Regular cardiac myocyte (primary cell): ENCODE data around the gene SIVA1. TPM values are rescaled to one million over a fixed set of nuclear protein-coding genes. Genes with fewer than 3 reads are reported as not detected.

ENCODE experiments used
- total RNA-seq: library from RNA; depleted of rRNA; stranded (reverse); fragments of >200 nt; gene quantifications from 2 replicates; pipeline ENCODE4 v1.2.3, GENCODE V29; 2014

The SIVA1 gene, protein sequence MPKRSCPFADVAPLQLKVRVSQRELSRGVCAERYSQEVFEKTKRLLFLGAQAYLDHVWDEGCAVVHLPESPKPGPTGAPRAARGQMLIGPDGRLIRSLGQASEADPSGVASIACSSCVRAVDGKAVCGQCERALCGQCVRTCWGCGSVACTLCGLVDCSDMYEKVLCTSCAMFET
- 89.4 and 154 TPM in 2 replicates for total RNA-seq

DNA sequence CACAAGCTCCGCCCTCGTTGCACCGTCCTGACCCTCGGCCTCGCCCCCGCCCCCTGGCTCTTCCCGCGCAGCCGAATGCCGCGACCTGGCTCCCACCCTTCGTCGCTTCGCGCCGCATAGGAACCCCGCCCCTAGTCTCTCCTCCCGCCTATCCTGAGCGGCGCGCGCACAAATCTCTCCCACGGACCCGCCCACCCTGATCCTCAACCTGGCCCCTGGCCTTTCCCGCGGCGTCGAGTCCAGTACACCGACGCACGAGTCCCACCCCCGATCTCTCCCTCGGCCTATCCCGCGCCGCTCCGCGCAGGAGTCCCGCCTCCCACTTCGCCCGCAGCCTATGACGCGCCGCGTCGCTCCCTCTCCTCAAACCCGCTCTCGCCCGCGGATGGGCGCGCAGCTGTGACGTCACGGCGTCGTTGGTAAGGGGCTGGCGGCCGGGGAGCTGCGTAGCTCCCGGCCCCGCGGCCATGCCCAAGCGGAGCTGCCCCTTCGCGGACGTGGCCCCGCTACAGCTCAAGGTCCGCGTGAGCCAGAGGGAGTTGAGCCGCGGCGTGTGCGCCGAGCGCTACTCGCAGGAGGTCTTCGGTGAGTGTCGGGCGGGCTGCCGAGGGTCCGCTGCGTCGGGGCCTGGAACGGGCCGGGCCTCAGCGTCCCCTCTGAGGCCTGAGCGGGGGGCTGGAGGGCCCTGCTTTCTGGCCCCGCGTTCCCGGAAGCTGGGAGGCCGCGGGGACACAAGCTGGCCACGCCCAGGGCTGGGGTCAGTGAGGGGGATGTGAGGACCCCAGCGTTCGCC is at the start of gene SIVA1:
Gene SIVA1, plus strand, starts transcription at position 413 of the 793 bp plus-strand sequence. Its CDS starts 55 bp downstream, at position 468.

GRCh38 chr14:104723651-104724406 is 29.1 kb upstream of the SIVA1 start, which contains the start of gene ADSS1:
Gene ADSS1, plus strand, starts transcription at chr14:104724229. Its CDS starts 42 bp downstream, at chr14:104724271.

DNA sequence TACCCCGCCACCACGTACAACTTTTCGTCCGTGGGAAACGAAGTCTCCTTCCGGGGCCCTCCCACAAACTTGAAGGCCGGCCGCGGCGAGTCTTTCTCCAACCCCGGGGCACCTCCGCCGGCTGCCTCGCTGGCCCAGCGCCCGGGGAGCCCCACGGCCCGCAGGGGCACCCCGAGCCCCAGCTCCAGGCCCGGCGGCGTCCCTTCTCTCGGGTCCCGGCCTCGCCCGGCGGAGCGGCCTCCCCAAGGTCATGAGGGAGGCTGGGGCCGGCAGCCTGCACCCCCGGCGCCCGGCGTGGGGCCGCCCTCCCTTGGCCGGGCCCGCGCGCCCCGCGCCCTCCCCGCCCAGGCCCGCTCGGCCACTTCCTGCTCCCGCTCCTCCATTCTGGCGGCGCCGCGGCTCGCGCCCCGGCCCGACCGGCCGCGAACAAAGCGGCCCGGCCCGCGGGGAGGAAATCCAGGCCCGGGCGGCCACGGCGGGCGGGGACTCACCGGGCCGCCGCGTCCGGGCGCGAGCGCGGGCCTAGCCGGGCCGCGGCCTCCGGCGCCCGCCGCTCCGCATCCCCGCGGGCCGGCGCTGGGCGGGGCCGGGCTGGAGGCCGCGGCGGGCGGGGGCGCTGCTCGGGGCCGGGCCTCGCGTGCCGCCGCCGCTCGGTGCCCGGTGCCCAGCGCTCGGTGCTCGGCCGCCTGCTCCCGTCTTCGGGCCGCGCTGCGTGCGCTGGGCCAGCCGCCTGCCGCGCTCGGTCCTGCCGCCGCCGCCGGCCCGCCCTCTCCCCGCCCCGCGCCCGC is 42.2 kb downstream of the SIVA1 start, which contains the start of gene AKT1:
Gene AKT1, minus strand, starts transcription at position 756 of the 788 bp plus-strand sequence. CDS start 3,105 bp downstream, outside the sequence.

GRCh38 chr14:104800771-104801519 is 48.0 kb downstream of the SIVA1 start, which contains the start of gene ZBTB42:
Gene ZBTB42, plus strand, starts transcription at chr14:104801101. Its CDS starts 97 bp downstream, at chr14:104801198.

Other genes starting within 250 kb of the SIVA1 start
- not detected in 2 replicates for gene C14orf180, start 173.4 kb upstream of the SIVA1 start, total RNA-seq
- under 0.01 and 0.28 TPM in 2 replicates for gene TMEM179, start 148.4 kb upstream of the SIVA1 start, total RNA-seq
- 30.7 and 39.5 TPM in 2 replicates for gene INF2, start 63.5 kb upstream of the SIVA1 start, total RNA-seq
- gene ADSS1, start 28.9 kb upstream of the SIVA1 start, total RNA-seq = 1.7 and 10.1 TPM in 2 replicates
- 145 and 234 TPM in 2 replicates for gene AKT1, start 42.6 kb downstream of the SIVA1 start, total RNA-seq
- gene ZBTB42, start 48.0 kb downstream of the SIVA1 start, total RNA-seq = 1.4 and 1.7 TPM in 2 replicates
- gene CEP170B, start 112.1 kb downstream of the SIVA1 start, total RNA-seq = 14.4 and 18.8 TPM in 2 replicates
- gene PLD4, start 171.7 kb downstream of the SIVA1 start, total RNA-seq = under 0.01 TPM in 1 of 2 replicates, not detected in the other
- gene AHNAK2, start 225.2 kb downstream of the SIVA1 start, total RNA-seq = 20.5 and 33.0 TPM in 2 replicates
- gene CLBA1, start 232.6 kb downstream of the SIVA1 start, total RNA-seq = 4.6 and 8.5 TPM in 2 replicates